Measurements from ENCODE around the gene PAMR1.

Gene PAMR1

DNA sequence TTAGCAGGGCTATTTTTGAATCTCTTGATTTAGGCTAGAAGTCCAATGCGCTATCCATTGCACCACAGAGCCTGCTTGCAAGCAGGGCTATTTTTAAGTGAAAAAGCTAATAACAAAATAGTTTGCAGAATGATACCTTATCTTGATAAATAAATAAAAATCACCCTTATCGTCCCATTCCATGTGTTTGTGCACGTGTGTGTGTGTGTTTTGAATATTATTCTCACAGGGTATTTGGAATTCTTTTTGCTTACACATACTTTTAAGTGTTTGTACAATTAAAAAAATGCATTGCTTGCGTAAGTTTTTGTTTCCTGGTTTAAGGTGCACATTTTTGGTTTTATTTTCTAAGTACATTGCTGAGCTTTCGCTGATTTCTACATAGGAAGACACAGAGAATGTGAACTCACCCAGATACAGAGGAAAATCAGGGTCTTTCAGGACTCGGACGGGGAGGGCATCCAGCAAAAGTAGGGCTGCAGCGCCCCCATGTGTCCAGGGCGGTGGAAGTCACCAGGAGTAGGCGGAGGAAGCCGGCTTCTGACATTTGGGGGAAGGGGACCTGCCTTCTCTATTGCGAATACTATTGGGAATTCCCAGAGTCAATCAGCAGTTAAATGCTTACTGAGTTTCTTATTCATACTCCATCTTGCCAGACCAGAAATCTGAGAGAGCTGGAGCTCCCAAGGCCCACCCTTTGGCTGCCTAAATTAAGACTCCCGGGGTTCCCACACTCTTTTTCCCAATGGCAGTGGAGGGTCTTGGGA is 133.3 kb downstream of the PAMR1 start:
- no peak overlapping the region for H3K27ac ChIP-seq
- H3K9me3 ChIP-seq = no peaks in the 10 kb centered on the region
- H3K9ac ChIP-seq = no peak overlapping the region
- peak overlapping the region; percentile 57; the same call in 1 of the 2 replicates for H3K4me2 ChIP-seq
- peaks cover 35% of the 10 kb centered on the region for H3K4me1 ChIP-seq
- no peaks in the 10 kb centered on the region for H3K36me3 ChIP-seq
- no peaks in the 10 kb centered on the region for H4K20me1 ChIP-seq
- H3K27me3 ChIP-seq = no peaks in the 10 kb centered on the region
- TF ChIP-seq Cebpa-rat (IDR thresholded peaks at IDR 0.05) = no peak
- H3K4me3 ChIP-seq = no peak overlapping the region

- H3K27ac ChIP-seq = no peak overlapping the region
- no peaks in the 10 kb centered on the region for H3K27me3 ChIP-seq
- no peaks in the 10 kb centered on the region for H4K20me1 ChIP-seq
- TF ChIP-seq Cebpa-rat (IDR thresholded peaks at IDR 0.05) = no peak
- no peak overlapping the region for H3K4me3 ChIP-seq
- H3K4me1 ChIP-seq = peaks cover 35% of the 10 kb centered on the region
- H3K4me2 ChIP-seq = peak overlapping the region; percentile 23
- no peak overlapping the region for H3K9ac ChIP-seq
- no peaks in the 10 kb centered on the region for H3K9me3 ChIP-seq
- H3K36me3 ChIP-seq = no peaks in the 10 kb centered on the region
Observed at GRCh38 chr11:35390737-35391682, 134.4 kb downstream of the PAMR1 start.

- H3K9me3 ChIP-seq = no peaks in the 10 kb centered on the region
- no peak for TF ChIP-seq Cebpa-rat (IDR thresholded peaks at IDR 0.05)
- peaks cover 35% of the 10 kb centered on the region for H3K4me1 ChIP-seq
- no peak overlapping the region for H3K9ac ChIP-seq
- H3K27ac ChIP-seq = no peak overlapping the region
- H3K4me3 ChIP-seq = no peak overlapping the region
- no peaks in the 10 kb centered on the region for H4K20me1 ChIP-seq
- no peaks in the 10 kb centered on the region for H3K27me3 ChIP-seq
- no peak overlapping the region for H3K4me2 ChIP-seq
- H3K36me3 ChIP-seq = no peaks in the 10 kb centered on the region
Observed at GRCh38 chr11:35389897-35390465, 135.4 kb downstream of the PAMR1 start.

DNA sequence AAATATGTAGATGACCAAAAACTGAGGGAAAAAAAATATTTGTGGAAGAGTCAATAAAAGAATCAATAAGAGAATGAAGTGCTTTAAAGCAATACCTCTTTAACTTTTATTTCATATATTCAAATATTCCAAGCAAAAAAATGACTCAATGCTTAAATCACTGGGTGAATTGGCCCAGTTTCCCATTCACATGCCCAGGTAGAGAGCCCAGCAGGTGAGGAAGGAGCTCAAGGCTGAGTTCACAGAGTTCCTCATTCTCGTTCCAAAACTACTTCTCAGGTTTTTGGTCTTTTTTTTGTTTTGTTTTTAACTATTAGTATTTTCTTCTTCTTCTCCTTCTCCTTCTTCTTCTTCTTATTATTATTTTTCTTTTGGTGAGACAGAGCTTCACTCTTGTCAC is 136.3 kb downstream of the PAMR1 start:
- no peak for TF ChIP-seq Cebpa-rat (IDR thresholded peaks at IDR 0.05)
- Histone ChIP-seq H3K27ac (no peak overlapping the region), H3K4me2 (no peak overlapping the region), H3K27me3 (no peaks in the 10 kb centered on the region), H3K4me3 (no peak overlapping the region), H4K20me1 (no peaks in the 10 kb centered on the region), H3K4me1 (peaks cover 34% of the 10 kb centered on the region), H3K9ac (no peak overlapping the region), H3K9me3 (no peaks in the 10 kb centered on the region), H3K36me3 (no peaks in the 10 kb centered on the region)

- no peaks in the 10 kb centered on the region for H3K36me3 ChIP-seq
- H3K9me3 ChIP-seq = no peaks in the 10 kb centered on the region
- no peak overlapping the region for H3K4me2 ChIP-seq
- no peaks in the 10 kb centered on the region for H3K27me3 ChIP-seq
- no peak for TF ChIP-seq Cebpa-rat (IDR thresholded peaks at IDR 0.05)
- H3K4me1 ChIP-seq = peaks cover 23% of the 10 kb centered on the region
- no peak overlapping the region for H3K27ac ChIP-seq
- no peaks in the 10 kb centered on the region for H4K20me1 ChIP-seq
- H3K4me3 ChIP-seq = no peak overlapping the region
- H3K9ac ChIP-seq = no peak overlapping the region
Observed at GRCh38 chr11:35388061-35388460, 137.4 kb downstream of the PAMR1 start.

GRCh38 chr11:35387111-35387982 is 138.1 kb downstream of the PAMR1 start:
- H3K36me3 ChIP-seq = no peaks in the 10 kb centered on the region
- H3K9ac ChIP-seq = no peak overlapping the region
- peaks cover 16% of the 10 kb centered on the region for H3K4me1 ChIP-seq
- H3K27me3 ChIP-seq = no peaks in the 10 kb centered on the region
- no peak overlapping the region for H3K4me3 ChIP-seq
- H4K20me1 ChIP-seq = no peaks in the 10 kb centered on the region
- TF ChIP-seq Cebpa-rat (IDR thresholded peaks at IDR 0.05) = no peak
- H3K27ac ChIP-seq = no peak overlapping the region
- H3K4me2 ChIP-seq = no peak overlapping the region
- H3K9me3 ChIP-seq = no peaks in the 10 kb centered on the region

DNA sequence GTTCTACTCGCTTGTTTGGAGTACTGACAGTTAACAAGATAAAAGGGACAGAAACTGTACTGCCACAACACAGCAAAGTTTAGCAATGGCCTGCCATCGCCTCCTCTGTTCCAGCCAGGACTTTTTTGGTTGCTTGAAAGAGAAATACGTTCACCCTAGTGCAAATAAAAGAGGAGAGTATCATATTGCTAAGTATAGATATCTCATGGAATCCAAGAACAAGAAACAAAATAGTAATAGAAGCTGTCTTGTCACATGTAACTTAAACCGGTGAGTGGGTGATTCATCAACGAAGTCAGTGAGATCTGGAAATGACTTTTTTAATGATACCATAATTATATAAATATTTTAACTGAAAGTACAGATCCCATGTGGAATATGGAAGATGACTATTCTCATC is 141.5 kb downstream of the PAMR1 start:
- no peaks in the 10 kb centered on the region for H3K9me3 ChIP-seq
- no peak overlapping the region for H3K4me2 ChIP-seq
- H3K9ac ChIP-seq = no peak overlapping the region
- H3K27ac ChIP-seq = no peak overlapping the region
- no peaks in the 10 kb centered on the region for H3K27me3 ChIP-seq
- H3K36me3 ChIP-seq = no peaks in the 10 kb centered on the region
- TF ChIP-seq Cebpa-rat (IDR thresholded peaks at IDR 0.05) = no peak
- H3K4me3 ChIP-seq = no peak overlapping the region
- H3K4me1 ChIP-seq = no peaks in the 10 kb centered on the region
- no peaks in the 10 kb centered on the region for H4K20me1 ChIP-seq

All from BLaER1 (cell line).